Measurements from ENCODE around the gene TARS3.

GRCh38 chr15:101707983-101708382 lies 16.3 kb downstream of the TARS3 start:
- TF ChIP-seq MYC (IDR thresholded peaks at IDR 0.05; ENCODE audit: low read depth, low read length) = no peak
- no peak for TF ChIP-seq CTCF (IDR thresholded peaks at IDR 0.05; ENCODE audit: extremely low read depth in 1 of 2, insufficient read depth in 1 of 2, low read depth in 1 of 2, low read length in 2 of 2)
- no peak for TF ChIP-seq JUN (IDR thresholded peaks at IDR 0.05; ENCODE audit: borderline replicate concordance, insufficient read depth, insufficient read length, low read depth)
- no peak for TF ChIP-seq POLR2A (IDR thresholded peaks at IDR 0.05; ENCODE audit: low read depth, low read length)
